ENCODE measurements around the gene FYN. TPM values are rescaled to one million over a fixed set of nuclear protein-coding genes. Genes with fewer than 3 reads are reported as not detected.

Gene FYN
- polyA plus RNA-seq, 1 donor (not counting 4 experiments of a cell fraction or from before 2014, with no cell fraction given) = 24.7 TPM

DNA sequence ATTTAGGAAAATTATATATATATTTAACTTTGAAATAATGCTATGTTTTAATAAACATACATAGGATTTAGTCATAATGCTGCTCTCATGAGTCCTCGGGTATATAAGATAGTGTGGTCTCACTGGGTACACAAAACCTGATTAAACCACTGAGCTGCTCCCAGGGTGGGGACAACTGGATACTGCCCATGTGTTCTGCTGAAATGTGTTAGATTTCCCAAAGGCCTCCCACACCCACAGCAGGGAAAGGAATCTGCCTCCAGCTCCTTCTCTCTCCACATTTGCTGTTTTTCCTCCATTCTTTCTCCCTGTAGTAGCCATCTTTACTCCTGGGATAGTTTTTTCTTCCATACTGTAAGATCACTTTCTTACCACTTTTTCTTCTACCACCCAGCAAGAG, 198.4 kb downstream of the FYN start:
- TF ChIP-seq CTCF (optimal IDR thresholded peaks at IDR 0.05 in 1 of 3, IDR thresholded peaks at IDR 0.05 in 1 of 3, conservative IDR thresholded peaks at IDR 0.05 in 1 of 3; ENCODE audit: extremely low read depth in 1 of 3, insufficient read depth in 2 of 3, low read length in 3 of 3) (no peak), EZH2 (IDR thresholded peaks at IDR 0.05; ENCODE audit: low read length) (no peak)
- Histone ChIP-seq H3K79me2 (ENCODE audit: control insufficient read depth, insufficient read depth, low read length) (no peaks in the 10 kb centered on the region), H3K4me3 (ENCODE audit: control insufficient read depth in 2 of 3, extremely low read depth in 1 of 3, insufficient read depth in 2 of 3, low read depth in 1 of 3, low read length in 3 of 3) (no peak overlapping the region), H3K9ac (ENCODE audit: control insufficient read depth, extremely low read depth, insufficient read depth, low read length) (no peak overlapping the region), H3K27ac (ENCODE audit: control insufficient read depth, insufficient read depth, low read length) (no peak overlapping the region), H4K20me1 (ENCODE audit: control insufficient read depth, extremely low read depth, insufficient read depth, low read length) (no peaks in the 10 kb centered on the region), H3K4me1 (ENCODE audit: control insufficient read depth, extremely low read depth, insufficient read depth, low read length) (no peaks in the 10 kb centered on the region), H2AFZ (ENCODE audit: control insufficient read depth, low read length) (no peak overlapping the region), H3K9me3 (ENCODE audit: control insufficient read depth, low read depth, low read length) (no peaks in the 10 kb centered on the region), H3K36me3 (ENCODE audit: control insufficient read depth in 2 of 2, extremely low read depth in 1 of 2, insufficient read depth in 2 of 2, low read length in 2 of 2) (peaks cover 5 to 24% of the 10 kb centered on the region in 2 experiments), H3K9me1 (ENCODE audit: control insufficient read depth, extremely low read depth, insufficient read depth, low read length) (no peaks in the 10 kb centered on the region), H3K4me2 (ENCODE audit: control insufficient read depth, extremely low read depth, insufficient read depth, low read depth, low read length) (no peak overlapping the region), H3K27me3 (ENCODE audit: control insufficient read depth, extremely low read depth, insufficient read depth, low read length) (no peaks in the 10 kb centered on the region)
- dilution Hi-C loops (cut with MboI; ENCODE audit: extremely low pct_ligation_motif_present, low sequenced_read_pairs) = no loop called here
- FAIRE-seq = no peak
- DNase-seq (ENCODE audit: low read depth, low spot score) = no peak

DNA sequence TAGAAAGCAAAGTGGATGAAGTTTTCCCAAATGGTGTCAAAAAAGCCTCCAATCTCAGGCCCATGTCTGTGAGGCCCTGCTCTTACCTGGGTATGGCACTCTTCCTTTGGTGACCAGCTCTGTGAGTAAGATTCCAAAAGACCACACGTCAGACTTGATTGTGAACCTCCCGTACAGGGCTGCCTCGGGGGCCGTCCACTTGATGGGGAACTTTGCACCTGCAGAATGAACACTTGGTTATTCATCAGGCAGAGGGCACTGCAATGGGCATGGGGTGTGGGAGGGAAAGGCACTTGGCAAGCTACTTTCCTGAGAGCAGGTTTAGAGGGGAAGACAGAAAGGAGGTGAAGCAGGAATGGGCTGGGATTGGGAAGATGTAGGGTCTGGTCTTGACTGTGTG, 198.8 kb downstream of the FYN start:
- H2AFZ ChIP-seq (ENCODE audit: control insufficient read depth, low read length) = no peak overlapping the region
- H3K36me3 ChIP-seq (ENCODE audit: control insufficient read depth in 2 of 2, extremely low read depth in 1 of 2, insufficient read depth in 2 of 2, low read length in 2 of 2) = peaks cover 5 to 24% of the 10 kb centered on the region in 2 experiments
- dilution Hi-C loops (cut with MboI; ENCODE audit: extremely low pct_ligation_motif_present, low sequenced_read_pairs) = no loop called here
- no peak overlapping the region for H3K4me2 ChIP-seq (ENCODE audit: control insufficient read depth, extremely low read depth, insufficient read depth, low read depth, low read length)
- H3K4me1 ChIP-seq (ENCODE audit: control insufficient read depth, extremely low read depth, insufficient read depth, low read length) = no peaks in the 10 kb centered on the region
- DNase-seq (ENCODE audit: low read depth, low spot score) (no peak), FAIRE-seq (no peak)
- no peaks in the 10 kb centered on the region for H3K9me3 ChIP-seq (ENCODE audit: control insufficient read depth, low read depth, low read length)
- no peak overlapping the region for H3K4me3 ChIP-seq (ENCODE audit: control insufficient read depth in 2 of 3, extremely low read depth in 1 of 3, insufficient read depth in 2 of 3, low read depth in 1 of 3, low read length in 3 of 3)
- no peaks in the 10 kb centered on the region for H3K27me3 ChIP-seq (ENCODE audit: control insufficient read depth, extremely low read depth, insufficient read depth, low read length)
- no peak for TF ChIP-seq CTCF (optimal IDR thresholded peaks at IDR 0.05 in 1 of 3, IDR thresholded peaks at IDR 0.05 in 1 of 3, conservative IDR thresholded peaks at IDR 0.05 in 1 of 3; ENCODE audit: extremely low read depth in 1 of 3, insufficient read depth in 2 of 3, low read length in 3 of 3)
- no peak for TF ChIP-seq EZH2 (IDR thresholded peaks at IDR 0.05; ENCODE audit: low read length)
- H3K9me1 ChIP-seq (ENCODE audit: control insufficient read depth, extremely low read depth, insufficient read depth, low read length) = no peaks in the 10 kb centered on the region
- no peaks in the 10 kb centered on the region for H3K79me2 ChIP-seq (ENCODE audit: control insufficient read depth, insufficient read depth, low read length)
- H4K20me1 ChIP-seq (ENCODE audit: control insufficient read depth, extremely low read depth, insufficient read depth, low read length) = no peaks in the 10 kb centered on the region
- no peak overlapping the region for H3K9ac ChIP-seq (ENCODE audit: control insufficient read depth, extremely low read depth, insufficient read depth, low read length)
- no peak overlapping the region for H3K27ac ChIP-seq (ENCODE audit: control insufficient read depth, insufficient read depth, low read length)
